Mucosa of stomach (tissue), 1 donor: ENCODE results near the gene EPB41L4B.
"Not testable (repeated sequence)": the region's sequence is repeated elsewhere in the genome, so short reads cannot be mapped to it uniquely, and the experiment has no call there.

Experiments
- H3K27me3 ChIP-seq: one replicate; pipeline ENCODE4 v1.7.0; 2013; ENCODE audit warnings: mild to moderate bottlenecking, low read length; ENCODE audit not compliant: control insufficient read depth, insufficient read depth
- H3K36me3 ChIP-seq: one replicate; pipeline ENCODE4 v1.7.0; 2013; ENCODE audit warnings: low read length; ENCODE audit not compliant: control insufficient read depth, insufficient read depth
- H3K4me1 ChIP-seq: one replicate; pipeline ENCODE4 v1.7.0; 2013; ENCODE audit warnings: mild to moderate bottlenecking, low read length; ENCODE audit not compliant: control insufficient read depth, insufficient read depth
- H3K4me3 ChIP-seq: one replicate; pipeline ENCODE4 v1.7.0; 2013; ENCODE audit warnings: low read length
- H3K9ac ChIP-seq: one replicate; pipeline ENCODE4 v1.7.0; 2013; ENCODE audit warnings: mild to moderate bottlenecking, low read length, moderate library complexity
- H3K9me3 ChIP-seq: one replicate; pipeline ENCODE4 v1.7.0; 2013; ENCODE audit warnings: mild to moderate bottlenecking, low read length, moderate library complexity; ENCODE audit not compliant: control insufficient read depth
- donor health status: Pancreatic carcinoma.

The EPB41L4B gene

DNA sequence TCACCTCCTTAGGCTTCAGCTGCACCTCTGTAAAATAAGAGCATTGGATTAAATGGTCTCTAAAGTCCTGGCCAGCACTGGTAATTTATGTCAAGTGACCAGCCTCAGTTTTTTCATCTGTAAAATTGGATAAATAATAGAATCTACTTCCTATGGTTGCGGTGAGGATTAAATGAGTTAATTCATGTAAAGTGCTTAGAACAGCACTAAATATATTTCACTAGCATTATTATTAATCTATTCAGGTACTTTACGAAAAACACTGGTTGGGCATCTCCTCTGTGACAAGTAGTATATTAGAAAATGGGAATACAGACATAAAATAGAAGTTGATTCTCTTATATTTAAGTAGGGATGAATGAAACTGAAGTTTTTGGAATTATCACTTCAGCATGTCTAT lies 187.3 kb downstream of the EPB41L4B start:
- Histone ChIP-seq H3K36me3 (no peaks in the 10 kb centered on the region), H3K4me1 (no peaks in the 10 kb centered on the region), H3K9me3 (no peaks in the 10 kb centered on the region), H3K27me3 (no peaks in the 10 kb centered on the region), H3K9ac (no peak overlapping the region), H3K4me3 (no peak overlapping the region)

DNA sequence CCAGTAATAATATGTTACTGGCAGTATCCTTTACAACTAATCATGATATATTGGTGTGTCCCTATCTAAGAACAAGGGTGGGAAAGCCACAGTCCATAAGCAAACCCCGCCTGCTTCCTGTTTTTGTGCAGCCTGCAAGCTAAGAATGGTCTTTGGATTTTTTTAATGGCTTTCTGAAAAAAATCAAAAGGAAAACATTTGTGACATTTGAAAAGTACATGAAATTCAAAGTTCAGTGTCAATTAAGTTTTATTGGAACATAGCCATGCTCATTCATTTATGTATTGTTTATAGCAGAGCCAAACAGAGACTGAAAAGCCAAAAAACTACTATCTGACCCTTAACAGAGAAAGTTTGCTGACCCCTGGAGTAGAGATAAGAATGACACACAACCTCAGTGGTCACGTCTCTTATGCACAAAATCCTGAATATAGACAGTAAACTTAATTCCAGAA lies 188.3 kb downstream of the EPB41L4B start:
- Histone ChIP-seq H3K27me3 (no peaks in the 10 kb centered on the region), H3K4me3 (no peak overlapping the region), H3K36me3 (no peaks in the 10 kb centered on the region), H3K9ac (no peak overlapping the region), H3K9me3 (no peaks in the 10 kb centered on the region), H3K4me1 (no peaks in the 10 kb centered on the region)

DNA sequence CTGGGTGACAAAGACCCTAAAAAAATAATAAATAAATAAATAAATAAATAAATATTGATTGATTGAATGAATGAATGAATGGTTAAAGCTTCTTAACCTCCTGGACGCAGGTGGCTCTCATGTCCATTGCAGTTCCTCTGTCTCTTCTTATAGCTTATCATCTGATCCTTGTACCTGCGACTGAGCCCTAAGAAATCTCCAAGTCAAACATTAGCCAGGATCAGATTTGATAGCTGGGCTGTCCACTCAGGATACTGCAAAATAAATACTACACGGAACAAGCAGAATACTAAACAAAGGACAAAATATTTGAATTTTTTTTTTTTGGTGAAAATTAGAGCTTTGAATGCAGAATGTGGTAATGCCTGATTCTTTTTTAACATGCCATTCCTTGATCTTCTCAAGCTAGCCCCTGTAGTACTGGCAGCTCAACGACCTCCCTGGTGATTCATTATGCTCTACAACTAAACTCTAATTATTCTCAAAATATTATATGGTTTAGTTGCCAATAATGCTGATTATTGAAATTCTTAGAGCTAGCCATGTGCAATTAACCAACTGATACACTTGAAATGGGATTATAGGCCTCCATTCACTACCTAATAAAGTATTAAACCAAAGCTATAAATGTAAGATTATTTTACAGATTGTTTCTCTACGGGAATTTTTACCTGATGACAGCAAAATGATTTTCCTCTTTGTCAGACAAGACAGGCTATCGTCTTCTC lies 191.2 kb downstream of the EPB41L4B start:
- H3K9ac ChIP-seq = no peak overlapping the region
- no peaks in the 10 kb centered on the region for H3K27me3 ChIP-seq
- no peaks in the 10 kb centered on the region for H3K9me3 ChIP-seq
- no peak overlapping the region for H3K4me3 ChIP-seq
- H3K36me3 ChIP-seq = no peaks in the 10 kb centered on the region
- H3K4me1 ChIP-seq = no peaks in the 10 kb centered on the region

DNA sequence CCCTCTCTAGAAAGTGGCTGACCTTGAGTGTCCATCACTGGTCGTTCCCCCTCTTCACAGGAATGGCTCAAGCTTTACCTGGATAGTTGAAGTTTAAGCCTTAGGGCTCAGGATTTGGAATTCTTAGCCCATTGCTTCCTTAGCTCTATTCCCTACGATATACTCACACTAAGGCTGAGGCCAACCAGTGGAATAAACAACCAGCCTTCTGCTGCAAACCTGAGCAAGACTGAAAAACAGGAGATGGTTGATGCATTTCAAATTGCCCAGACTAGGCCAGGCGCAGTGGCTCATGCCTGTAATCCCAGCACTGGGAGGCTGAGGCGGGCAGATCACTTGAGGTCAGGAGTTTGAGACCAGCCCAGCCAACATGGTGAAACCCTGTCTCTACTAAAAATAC lies 194.2 kb downstream of the EPB41L4B start:
- not testable (repeated sequence) for H3K4me3 ChIP-seq, H3K27me3 ChIP-seq, H3K9me3 ChIP-seq, H3K9ac ChIP-seq, H3K36me3 ChIP-seq, H3K4me1 ChIP-seq

DNA sequence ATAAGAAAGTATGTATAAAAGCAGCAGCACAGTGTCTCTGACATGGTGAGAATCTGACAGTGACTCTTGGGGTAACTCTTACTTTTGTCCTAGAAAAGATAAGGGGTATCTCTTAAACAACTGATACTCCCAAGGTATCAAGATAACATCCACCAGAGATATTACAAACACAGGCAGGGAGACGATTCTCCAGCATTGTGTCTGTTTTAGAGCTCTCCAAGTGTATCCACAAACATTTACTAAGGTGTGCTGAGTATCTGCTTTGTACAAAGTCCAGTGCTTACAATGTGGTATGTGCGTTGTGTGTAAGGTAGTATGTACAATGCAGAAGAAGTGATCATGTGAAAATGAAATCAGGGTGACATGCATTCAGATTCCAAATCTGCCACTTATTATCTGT lies 196.7 kb downstream of the EPB41L4B start:
- H3K4me1 ChIP-seq = peaks cover 4% of the 10 kb centered on the region
- H3K9me3 ChIP-seq = no peaks in the 10 kb centered on the region
- H3K27me3 ChIP-seq = no peaks in the 10 kb centered on the region
- no peak overlapping the region for H3K4me3 ChIP-seq
- no peak overlapping the region for H3K9ac ChIP-seq
- no peaks in the 10 kb centered on the region for H3K36me3 ChIP-seq

DNA sequence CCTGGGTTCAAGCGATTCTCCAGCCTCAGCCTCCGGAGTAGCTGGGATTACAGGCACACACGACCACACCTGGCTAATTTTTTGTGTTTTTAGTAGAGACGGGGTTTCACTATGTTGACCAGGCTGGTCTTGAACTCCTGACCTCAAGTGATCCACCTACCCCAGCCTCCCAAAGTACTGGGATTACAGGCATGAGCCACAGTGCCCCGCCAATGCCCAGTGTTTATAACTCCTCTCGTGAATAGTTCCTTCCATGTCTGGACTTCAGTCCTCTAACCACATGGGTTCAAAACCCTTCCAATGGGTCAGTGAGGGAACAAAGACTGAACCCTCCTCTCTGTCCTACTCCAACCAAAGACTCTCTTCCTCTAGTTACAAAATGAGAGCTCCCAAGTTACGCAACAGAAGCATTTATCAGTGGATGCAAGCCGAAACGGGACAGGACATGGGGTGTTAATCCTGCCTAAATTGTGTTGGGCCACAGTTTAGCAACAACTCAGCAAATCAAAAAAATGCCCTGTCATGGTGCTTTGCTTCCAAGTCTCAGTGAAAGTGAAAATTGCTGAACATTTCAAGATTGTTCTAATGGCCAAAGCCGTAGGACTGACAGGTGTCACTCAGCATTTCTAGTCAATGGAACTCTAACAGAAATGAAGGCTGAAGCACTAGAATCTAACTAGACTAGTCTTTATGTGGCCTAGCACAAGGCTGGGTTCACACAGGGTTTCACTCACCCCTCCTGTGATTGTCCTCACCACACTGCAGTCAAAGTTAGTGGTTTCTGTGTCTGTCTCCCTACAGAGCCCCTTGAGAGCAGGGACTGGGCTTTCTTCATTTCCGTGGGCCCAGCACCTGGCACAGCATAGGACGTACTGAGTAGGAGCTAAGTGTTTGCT lies 197.9 kb downstream of the EPB41L4B start:
- H3K27me3 ChIP-seq = no peaks in the 10 kb centered on the region
- H3K4me1 ChIP-seq = peaks cover 9% of the 10 kb centered on the region
- H3K9me3 ChIP-seq = no peaks in the 10 kb centered on the region
- H3K4me3 ChIP-seq = no peak overlapping the region
- H3K36me3 ChIP-seq = no peaks in the 10 kb centered on the region
- no peak overlapping the region for H3K9ac ChIP-seq
